B cell (primary cell): ENCODE results near the gene VANGL1. TPM values are rescaled to one million over a fixed set of nuclear protein-coding genes. Genes with fewer than 3 reads are reported as not detected.

Source experiments
- ATAC-seq: fragments of 200-7000 bp; cut with Tn5 transposase; one replicate; pipeline ENCODE4 v1.10.0; 2021; ENCODE audit warnings: low read depth, mild to moderate bottlenecking, moderate number of reproducible peaks, moderate library complexity
- CTCF ChIA-PET: fragments of 350-600 bp; sonication (Branson Sonifier 250); formaldehyde crosslinking; loops from one replicate; lab custom pipeline; 2021; ENCODE audit warnings: antibody characterized with exemption, inconsistent platforms; lab: Charles Lee
- POLR2A ChIA-PET: fragments of 350-600 bp; sonication (Branson Sonifier 250); formaldehyde crosslinking; loops from one replicate; lab custom pipeline; 2021; ENCODE audit warnings: antibody characterized with exemption; lab: Charles Lee
- DNase-seq: peaks from one replicate; pipeline ENCODE4 v3.0.0; 2013
- H2AFZ ChIP-seq: 2 replicates; pipeline ENCODE4 v1.6.1; 2012; ENCODE audit warnings: mild to moderate bottlenecking, low read depth, low read length; ENCODE audit not compliant: insufficient read depth, poor library complexity, severe bottlenecking
- H3K27ac ChIP-seq, 2 donors: 1 replicate in 1 of 2; 2 replicates in 1 of 2; pipeline ENCODE4 v1.5.1; 2012 to 2013; ENCODE audit warnings: low read length in 2 of 2, mild to moderate bottlenecking in 2 of 2, moderate library complexity in 1 of 2
- H3K27me3 ChIP-seq, 4 experiments: fragments of 200-600 bp in 1 of 4; sonication (generic) in 1 of 4; replicated peaks in 1 of 4; 1 replicate in 2 of 4; 2 replicates in 2 of 4; pipeline versions ENCODE4 v1.6.1 to v1.7.0; 2013 to 2016; ENCODE audit warnings: low read length in 3 of 4, mild to moderate bottlenecking in 2 of 4, mixed read lengths in 1 of 4, moderate library complexity in 1 of 4; ENCODE audit not compliant: insufficient read depth in 4 of 4, control insufficient read depth in 3 of 4; ENCODE audit errors: control extremely low read depth in 1 of 4
- H3K36me3 ChIP-seq, 2 experiments: replicated peaks in 1 of 2; 1 replicate in 1 of 2; 2 replicates in 1 of 2; pipeline versions ENCODE4 v1.6.1 to v1.7.1; 2013; ENCODE audit warnings: low read length in 1 of 2; ENCODE audit not compliant: insufficient read depth in 2 of 2, control insufficient read depth in 1 of 2; ENCODE audit errors: control extremely low read depth in 1 of 2, extremely low read depth in 1 of 2
- H3K4me1 ChIP-seq, 2 donors: fragments of 200-600 bp in 1 of 2; sonication (generic) in 1 of 2; 1 replicate in 1 of 2; 2 replicates in 1 of 2; pipeline versions ENCODE4 v1.5.1 to v1.6.1; 2013 to 2017; ENCODE audit warnings: low read length in 2 of 2; ENCODE audit not compliant: control insufficient read depth in 2 of 2, insufficient read depth in 2 of 2
- H3K4me2 ChIP-seq: replicated peaks from 2 replicates; pipeline ENCODE3; 2012; ENCODE audit warnings: mild to moderate bottlenecking, low read depth, low read length; ENCODE audit not compliant: poor library complexity, severe bottlenecking
- H3K4me3 ChIP-seq, 5 experiments: fragments of 200-600 bp in 1 of 5; sonication (generic) in 1 of 5; 1 replicate in 3 of 5; 2 replicates in 2 of 5; pipeline versions ENCODE4 v1.5.1 to v1.7.0; 2011 to 2016; ENCODE audit warnings: low read length in 4 of 5, mild to moderate bottlenecking in 4 of 5, low read depth in 2 of 5, control low read depth in 1 of 5, moderate library complexity in 1 of 5; ENCODE audit not compliant: insufficient read depth in 1 of 5; ENCODE audit errors: control extremely low read depth in 1 of 5, extremely low read depth in 1 of 5
- H3K79me2 ChIP-seq: fragments of 200-600 bp; sonication (generic); one replicate; pipeline ENCODE4 v1.6.0; 2016; ENCODE audit warnings: low read length; ENCODE audit not compliant: control insufficient read depth, insufficient read depth
- H3K9ac ChIP-seq: fragments of 200-600 bp; sonication (generic); 2 replicates; pipeline ENCODE4 v1.6.1; 2017; ENCODE audit warnings: mild to moderate bottlenecking, low read length, moderate library complexity
- H3K9me3 ChIP-seq, 3 donors: one replicate each; pipeline versions ENCODE4 v1.6.1 to v1.7.1; 2013; ENCODE audit warnings: low read length in 2 of 3; ENCODE audit not compliant: control insufficient read depth in 2 of 3, insufficient read depth in 1 of 3; ENCODE audit errors: control extremely low read depth in 1 of 3
- H4K20me1 ChIP-seq: 2 replicates; pipeline ENCODE4 v1.6.0; 2012; ENCODE audit warnings: mild to moderate bottlenecking, low read length; ENCODE audit not compliant: insufficient read depth, control insufficient read depth, poor library complexity, severe bottlenecking
- H3K27ac Mint-ChIP-seq: one replicate; pipeline ENCODE4 v1.8.0; 2021; ENCODE audit warnings: mixed read lengths
- H3K27me3 Mint-ChIP-seq: one replicate; pipeline ENCODE4 v1.8.0; 2021; ENCODE audit warnings: mixed read lengths
- H3K4me1 Mint-ChIP-seq: one replicate; pipeline ENCODE4 v1.8.0; 2021; ENCODE audit warnings: mixed read lengths
- H3K4me3 Mint-ChIP-seq: one replicate; pipeline ENCODE4 v1.8.0; 2021; ENCODE audit warnings: mixed read lengths
- H3K9me3 Mint-ChIP-seq: one replicate; pipeline ENCODE4 v1.8.0; 2022; ENCODE audit warnings: mixed read lengths; ENCODE audit not compliant: insufficient read depth
- CTCF ChIP-seq: fragments of 200-600 bp; IDR thresholded peaks from one replicate; pipeline ENCODE4 v1.8.0; 2022; ENCODE audit warnings: antibody characterized with exemption, mild to moderate bottlenecking
- EZH2 ChIP-seq: IDR thresholded peaks from 2 replicates; pipeline ENCODE4 v1.6.1; 2012; ENCODE audit warnings: borderline replicate concordance, low read depth, mild to moderate bottlenecking, moderate library complexity, low read length; ENCODE audit not compliant: insufficient read depth, poor library complexity, severe bottlenecking
- WGBS: methylation state at CpG from one replicate; pipeline ENCODE4 v1.1.5; 2013; ENCODE audit warnings: missing lambda C conversion rate; ENCODE audit not compliant: insufficient coverage; 5-methylcytosine and 5-hydroxymethylcytosine counted together
- intact Hi-C: fragments of 100-400 bp; cut with micrococcal nuclease; formaldehyde crosslinking; loops from one replicate; pipeline ENCODE4 v1.10.0; 2022
- polyA plus RNA-seq: library from polyadenylated mRNA; depleted of rRNA; stranded (reverse); fragments of >200 nt; gene quantifications from 2 replicates; pipeline ENCODE4 v1.2.3, GENCODE V29; 2012
- total RNA-seq, 2 donors: library from RNA; stranded (reverse); fragments of 120-200 nt in 1 of 2; gene quantifications; 1 replicate in 1 of 2; 2 replicates in 1 of 2; pipeline versions ENCODE4 v1.2.3 to v1.2.4, GENCODE V29; 2013 to 2022

VANGL1 gene
- total and polyA plus RNA-seq, 2 donors (not counting 1 experiment from before 2014, with no cell fraction given): 0.21 to 0.30 TPM

DNA sequence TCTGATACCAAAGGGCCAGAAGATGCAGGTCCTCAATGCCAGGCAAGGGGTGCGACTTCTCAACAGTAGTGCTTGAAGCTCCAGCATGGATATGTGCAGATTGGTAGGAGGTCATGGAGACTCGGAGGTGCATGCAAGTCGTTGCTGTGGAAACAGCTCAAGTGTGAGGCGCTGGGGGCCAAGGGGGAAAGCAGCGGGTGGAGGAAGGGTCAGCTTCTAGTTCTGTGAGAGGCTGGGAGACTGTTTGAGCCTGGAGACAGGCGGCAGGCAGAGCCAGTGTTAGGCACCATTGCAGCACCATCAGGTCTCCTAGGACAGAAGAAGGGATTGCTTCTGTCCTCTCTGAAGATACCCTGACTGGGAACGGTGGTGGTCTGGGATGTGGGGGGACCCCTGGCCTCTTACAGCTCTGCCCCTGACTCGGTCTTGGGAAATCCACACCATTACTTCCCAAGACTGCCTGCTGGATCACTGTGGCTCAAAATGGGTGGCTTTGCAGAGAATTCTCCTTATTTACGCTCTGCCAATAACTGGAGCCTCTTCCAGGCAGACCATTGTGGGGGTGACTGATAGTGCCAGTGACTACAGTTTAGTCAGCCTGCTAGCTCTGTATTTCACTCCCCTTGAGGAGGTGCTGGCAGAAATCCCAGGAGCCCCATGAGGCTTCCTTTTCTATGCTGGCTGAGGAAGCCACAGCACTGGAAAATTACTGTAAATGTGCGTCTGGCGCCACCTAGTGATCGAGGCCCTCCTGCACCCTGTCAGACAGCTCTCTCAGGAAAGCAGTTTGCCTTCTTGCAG, 46.3 kb upstream of the VANGL1 start:
- Mint-ChIP-seq H3K27ac (no peak overlapping the region), H3K4me3 (no peak overlapping the region), H3K27me3 (peaks cover 4% of the 10 kb centered on the region), H3K4me1 (no peaks in the 10 kb centered on the region), H3K9me3 (no peaks in the 10 kb centered on the region)
- Histone ChIP-seq H3K36me3 (no peaks in the 10 kb centered on the region), H3K4me2 (no peak overlapping the region), H2AFZ (no peak overlapping the region), H3K27me3 (peaks cover 0 to 3% (median 0%) of the 10 kb centered on the region in 4 experiments), H3K4me3 (no peak overlapping the region), H3K79me2 (no peaks in the 10 kb centered on the region), H4K20me1 (no peaks in the 10 kb centered on the region), H3K9me3 (peaks cover 0 to 2% (median 2%) of the 10 kb centered on the region in 3 donors), H3K27ac (no peak overlapping the region), H3K9ac (no peak overlapping the region), H3K4me1 (no peaks in the 10 kb centered on the region)
- intact Hi-C loops: no loop called here
- TF ChIP-seq CTCF (peak; percentile 72), EZH2 (no peak)
- ChIA-PET POLR2A (no interaction called here), CTCF (interaction anchor here (0.7 to 1.3 kb wide), 3 partner anchors 20 to 457 kb away, joined by 3 to 5 read pairs (median 3); no protein-coding TSS in a partner anchor)
- DNase-seq (peak; percentile 27), ATAC-seq (no peak)
- 65% methylated on average over 10 of the region's 12 CpGs for WGBS
